Left colon (tissue), 2 donors: ENCODE measurements around the gene SIAH3. TPM values are rescaled to one million over a fixed set of nuclear protein-coding genes. Genes with fewer than 3 reads are reported as not detected.
"Not testable (repeated sequence)": the region's sequence is repeated elsewhere in the genome, so short reads cannot be mapped to it uniquely, and the experiment has no call there.

ENCODE experiments used
- ATAC-seq: fragments of 200-7000 bp; cut with Tn5 transposase; one replicate; pipeline ENCODE4 v1.9.1; 2020; ENCODE audit warnings: mild to moderate bottlenecking, moderate library complexity
- DNase-seq, 2 donors: peaks; one replicate each; pipeline ENCODE4 v3.0.0-alpha.2; 2020
- intact Hi-C, 2 donors: fragments of 100-400 bp; cut with DNase I in 1 of 2; cut with micrococcal nuclease in 1 of 2; formaldehyde crosslinking; loops; one replicate each; pipeline versions ENCODE4 v1.11.2 to v1.14.0; 2022; cut with DNase I, micrococcal nuclease
- total RNA-seq, 2 donors: library from RNA; stranded (reverse); fragmentation: NEBNext Ultra II Directional; extraction: Animal tissue kit (Norgen Biotek cat#: 25700); gene quantifications; one replicate each; pipeline ENCODE4 v1.2.1, GENCODE V29; 2021
- donor health status: DM: no; HTN: no; CAD: no.
- donor health status: DM: yes; HTN: yes; CAD: no.

SIAH3 gene
- total RNA-seq, 2 donors from 2014 or later, result not detected

GRCh38 chr13:45763419-45763818, 88.1 kb downstream of the SIAH3 start:
- no peak for DNase-seq
- intact Hi-C loops, result no loop called here
- no peak for ATAC-seq

DNA sequence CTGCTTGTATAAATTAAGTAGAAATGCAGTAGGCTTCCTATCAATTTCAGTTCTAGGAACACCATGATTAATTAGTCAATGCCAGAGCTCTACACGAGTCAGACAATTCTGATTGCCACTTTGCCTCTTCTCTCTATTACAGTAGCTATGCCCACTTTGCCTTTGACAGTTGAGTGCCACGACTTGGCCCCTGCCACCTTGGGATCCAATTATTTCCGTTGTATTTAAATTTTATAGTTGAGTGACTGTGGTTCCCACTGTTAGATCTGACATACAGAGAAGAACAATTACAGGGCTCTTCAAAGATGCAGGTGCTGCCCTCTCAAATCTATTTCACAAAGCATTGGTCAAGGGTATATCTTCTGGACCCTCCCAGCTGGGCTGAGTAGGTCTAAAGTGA, 94.0 kb downstream of the SIAH3 start:
- intact Hi-C loops, ATAC-seq, DNase-seq: not testable (repeated sequence)

- intact Hi-C loops, ATAC-seq, DNase-seq: not testable (repeated sequence)
Observed at GRCh38 chr13:45756498-45756897, 95.1 kb downstream of the SIAH3 start.

- intact Hi-C loops, result no loop called here
- DNase-seq (no peak), ATAC-seq (no peak)
Observed at GRCh38 chr13:45752510-45752909, 99.0 kb downstream of the SIAH3 start.

GRCh38 chr13:45751885-45752284, 99.7 kb downstream of the SIAH3 start:
- DNase-seq, result no peak
- no peak for ATAC-seq

DNA sequence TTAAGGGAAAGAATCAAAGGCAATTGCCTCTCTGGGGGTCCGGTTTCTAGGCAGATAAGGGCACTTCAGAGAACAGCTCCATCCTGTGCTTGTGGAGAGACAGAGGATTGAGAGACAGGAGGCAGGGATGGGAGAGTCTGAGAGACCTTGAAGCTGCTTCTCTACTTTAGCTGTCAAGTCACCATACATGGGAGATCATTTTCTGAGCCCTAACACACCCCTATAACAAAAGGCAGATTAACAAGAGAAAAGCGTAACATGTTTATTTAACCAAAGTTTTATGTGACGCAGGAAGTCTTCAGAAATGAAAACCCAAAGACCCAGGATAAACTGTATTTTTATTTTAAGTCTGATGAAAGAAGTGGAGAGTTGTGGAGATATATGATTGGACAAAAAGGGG, 101.0 kb downstream of the SIAH3 start:
- ATAC-seq (no peak), DNase-seq (no peak)
- intact Hi-C loops, result no loop called here

More at GRCh38 chr13:45751885-45752284, 99.7 kb downstream of the SIAH3 start:
- intact Hi-C loops, result no loop called here

DNA sequence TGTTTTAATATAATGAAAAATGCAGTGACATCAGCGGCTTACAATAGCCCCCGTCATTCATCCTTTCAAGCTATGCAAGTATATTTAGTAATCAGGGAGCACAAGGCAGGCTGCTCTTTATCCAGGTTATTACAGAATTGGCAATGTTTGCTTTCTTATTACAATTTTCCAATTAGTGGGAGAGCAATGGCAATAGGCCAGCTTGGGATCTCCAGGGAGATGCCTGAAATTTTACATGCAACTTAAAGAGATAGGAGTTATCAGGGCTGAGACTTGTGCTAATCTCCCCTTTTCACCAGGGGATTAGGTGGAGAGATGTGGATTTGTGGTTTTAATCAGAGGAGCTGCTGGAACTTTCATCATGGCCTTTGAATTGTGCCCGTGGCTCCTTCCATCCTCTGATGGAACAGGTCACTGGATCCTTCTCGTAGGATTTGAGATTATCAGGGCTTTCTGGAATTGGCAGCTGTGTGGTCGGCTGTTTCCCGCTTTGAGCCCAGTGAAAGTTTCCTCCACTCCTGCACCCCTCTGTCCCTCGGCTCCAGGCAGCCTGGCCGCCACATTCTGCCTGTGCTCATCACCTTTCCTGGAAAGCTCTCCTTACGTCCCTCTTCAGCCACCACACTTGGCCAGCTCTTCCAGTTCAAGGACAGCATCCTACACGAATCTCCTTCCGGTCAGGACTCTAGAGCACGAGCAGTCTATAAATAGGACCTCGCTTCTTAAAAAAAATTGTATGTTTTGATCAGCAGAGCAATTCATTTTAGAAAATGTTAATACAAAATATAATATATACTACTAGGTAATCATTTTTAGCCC, 102.4 kb downstream of the SIAH3 start:
- intact Hi-C loops, result no loop called here

GRCh38 chr13:45747071-45747470, 104.5 kb downstream of the SIAH3 start:
- DNase-seq (no peak), ATAC-seq (no peak)
- intact Hi-C loops, result no loop called here

More for the DNA sequence above, 102.4 kb downstream of the SIAH3 start:
- ATAC-seq (no peak), DNase-seq (no peak)

GRCh38 chr13:45744979-45745378, 106.6 kb downstream of the SIAH3 start:
- intact Hi-C loops, result no loop called here
- ATAC-seq (no peak), DNase-seq (no peak)

DNA sequence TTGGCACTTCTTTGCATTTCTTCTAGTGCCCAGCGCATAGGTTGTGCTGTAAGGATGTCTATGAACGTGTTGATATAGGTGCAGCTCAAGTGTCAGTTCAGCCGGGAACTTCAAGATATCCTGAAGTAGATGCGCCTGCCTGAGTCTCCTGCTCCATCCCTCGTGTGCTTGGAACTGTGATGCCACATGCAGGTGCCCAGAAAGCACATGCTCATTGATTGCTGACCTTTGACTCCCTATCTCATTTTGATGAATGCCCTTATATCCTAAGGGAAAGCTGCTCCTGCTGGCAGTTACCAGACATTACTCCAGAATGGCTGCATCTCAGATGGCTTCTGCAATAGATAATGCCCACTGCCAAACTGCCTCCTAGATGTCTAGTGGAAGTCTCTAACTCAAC, 108.6 kb downstream of the SIAH3 start:
- intact Hi-C loops, result no loop called here
- ATAC-seq (no peak), DNase-seq (no peak)

GRCh38 chr13:45737571-45738017, 114.0 kb downstream of the SIAH3 start:
- ATAC-seq (no peak), DNase-seq (no peak)
- intact Hi-C loops, result no loop called here

DNA sequence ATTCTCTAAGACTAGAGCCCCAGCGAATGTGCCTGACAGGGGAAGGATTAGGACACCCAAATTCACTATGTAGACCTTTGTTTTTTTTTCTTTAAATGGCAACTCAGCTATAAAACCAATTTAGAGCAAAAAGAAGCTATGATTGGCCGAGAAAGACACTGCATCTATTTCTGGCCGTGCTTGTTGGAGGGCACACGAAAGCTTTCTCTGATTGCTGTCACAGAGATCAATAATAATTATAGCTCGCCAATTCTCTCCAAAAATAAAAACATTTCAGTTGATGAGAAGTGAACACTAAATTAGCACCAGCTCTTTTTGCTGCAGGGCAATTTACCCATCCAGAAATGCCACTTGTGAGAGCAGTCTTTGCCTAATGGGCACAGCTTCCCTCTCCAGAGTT, 118.2 kb downstream of the SIAH3 start:
- intact Hi-C loops, result no loop called here
- ATAC-seq (no peak), DNase-seq (no peak)

DNA sequence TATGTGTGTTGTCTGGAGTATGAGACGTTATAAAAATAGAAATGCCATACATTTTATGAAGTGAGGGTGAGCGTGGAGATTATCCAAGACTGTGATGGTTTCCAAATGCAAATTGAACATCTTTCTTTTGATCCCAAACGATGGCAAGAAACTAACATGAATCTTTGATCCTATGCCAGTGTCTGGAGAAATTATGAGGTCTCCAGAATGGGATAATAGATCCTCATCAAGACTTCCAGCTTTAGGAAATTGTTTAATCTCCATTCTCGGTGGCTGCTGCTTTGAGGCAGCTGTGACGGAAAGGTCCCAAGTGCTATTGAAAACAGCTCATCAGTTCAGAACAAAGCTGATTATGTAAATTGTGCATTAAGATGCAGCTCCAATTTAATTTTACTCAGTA, 118.6 kb downstream of the SIAH3 start:
- intact Hi-C loops, result no loop called here
- no peak for DNase-seq

DNA sequence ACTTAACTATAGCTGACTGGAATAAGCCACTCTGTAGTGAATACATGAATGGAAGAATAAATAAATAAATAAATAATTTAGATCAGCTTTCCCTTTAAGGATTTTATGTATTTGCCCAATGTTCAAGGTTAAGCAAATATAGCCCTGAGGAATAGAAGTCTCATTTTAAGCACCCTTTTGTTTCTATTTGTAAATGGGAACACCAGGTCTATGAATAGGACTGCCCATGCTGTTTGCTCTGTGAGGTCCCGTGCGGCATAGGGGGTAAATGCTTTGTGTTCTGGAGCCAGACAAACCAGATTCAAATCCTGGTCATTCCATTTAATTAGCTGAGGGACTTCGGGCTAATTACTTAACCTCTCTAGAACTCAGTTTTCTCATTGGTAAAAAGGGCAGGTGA, 120.1 kb downstream of the SIAH3 start:
- ATAC-seq, result no peak
- DNase-seq, result no peak
- intact Hi-C loops, result no loop called here

More for the DNA sequence above, 118.6 kb downstream of the SIAH3 start:
- no peak for ATAC-seq

DNA sequence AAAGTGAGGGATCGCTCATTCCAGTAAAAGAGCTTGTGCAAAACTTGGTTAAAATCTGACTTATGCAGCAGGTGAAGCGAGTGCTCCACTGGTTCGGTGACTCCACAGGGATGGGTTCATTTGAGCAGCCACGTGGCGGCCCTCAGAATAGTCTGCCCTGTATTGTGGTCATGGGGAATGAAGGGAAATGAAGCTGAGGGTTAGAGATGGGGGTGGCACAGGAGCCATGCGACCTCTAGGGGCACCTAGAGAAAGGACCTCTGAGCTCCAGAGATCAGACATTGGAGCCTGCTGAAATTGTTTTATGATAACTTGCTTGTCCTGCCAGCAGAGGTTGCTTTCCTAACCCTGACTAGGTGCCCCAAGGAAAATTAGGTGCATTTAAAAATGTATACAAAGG, 122.8 kb downstream of the SIAH3 start:
- intact Hi-C loops, result no loop called here
- ATAC-seq, result no peak
- DNase-seq, result no peak

Other genes with a start within 250 kb of the SIAH3 start
- gene ERICH6B, start 236.0 kb downstream of the SIAH3 start, total RNA-seq, result not detected
- under 1 TPM in 1 of 2 donors, not detected in 1; 0.31 TPM for gene CBY2, start 149.4 kb downstream of the SIAH3 start, total RNA-seq
- gene ZC3H13, start 201.0 kb upstream of the SIAH3 start, total RNA-seq, result 10 to 100 TPM; 26.1 to 27.8 TPM